IMR-90 (cell line): ENCODE results near the gene WDR3. TPM values are rescaled to one million over a fixed set of nuclear protein-coding genes. Genes with fewer than 3 reads are reported as not detected.

Experiments
- ATAC-seq: fragments of 200-7000 bp; cut with Tn5 transposase; 2 replicates; pipeline ENCODE4 v1.9.1; 2020; ENCODE audit warnings: low read depth, mild to moderate bottlenecking, moderate library complexity
- BruUV-seq: library from RNA; stranded (reverse); fragments of 400-500 nt; replicated peaks from 2 replicates; lab custom pipeline; 2021; lab: Mats Ljungman, UMichigan
- CTCF ChIA-PET: fragments of 300-600 bp; formaldehyde crosslinking; extraction: SDS; loops from one replicate; lab custom pipeline; 2021; ENCODE audit warnings: antibody characterized with exemption; lab: Yijun Ruan, JAX
- POLR2A ChIA-PET: fragments of 300-600 bp; sonication (Branson Sonifier 250); formaldehyde crosslinking; loops from one replicate; lab custom pipeline; 2022; ENCODE audit warnings: antibody characterized with exemption; ENCODE audit not compliant: unreplicated experiment; lab: Charles Lee
- DNase-seq: peaks from one replicate; pipeline ENCODE4 v3.0.0; 2013
- H2AFZ ChIP-seq: replicated peaks from 2 replicates; pipeline ENCODE3; 2013; ENCODE audit warnings: low read length, mild to moderate bottlenecking; ENCODE audit not compliant: poor library complexity
- H2AK5ac ChIP-seq: 2 replicates; pipeline ENCODE4 v1.6.1; 2013; ENCODE audit warnings: low read depth, low read length, inconsistent platforms
- H2AK9ac ChIP-seq: replicated peaks from 2 replicates; pipeline ENCODE3; 2013; ENCODE audit warnings: mild to moderate bottlenecking, low read depth, low read length, moderate library complexity; ENCODE audit not compliant: poor library complexity
- H2BK120ac ChIP-seq: 2 replicates; pipeline ENCODE4 v1.6.1; 2013; ENCODE audit warnings: low read depth, low read length, inconsistent platforms
- H2BK15ac ChIP-seq: 3 replicates; pipeline ENCODE4 v1.6.1; 2013; ENCODE audit warnings: low read depth, low read length, inconsistent platforms
- H2BK20ac ChIP-seq: 2 replicates; pipeline ENCODE4 v1.6.1; 2013; ENCODE audit warnings: low read depth, mild to moderate bottlenecking, inconsistent platforms, low read length, moderate library complexity
- H2BK5ac ChIP-seq: 2 replicates; pipeline ENCODE4 v1.6.1; 2013; ENCODE audit warnings: mild to moderate bottlenecking, low read depth, low read length, inconsistent platforms; ENCODE audit not compliant: poor library complexity, severe bottlenecking
- H3K14ac ChIP-seq: replicated peaks from 2 replicates; pipeline ENCODE4 v1.6.1; 2013; ENCODE audit warnings: low read depth, low read length, inconsistent platforms
- H3K18ac ChIP-seq: 2 replicates; pipeline ENCODE4 v1.6.1; 2013; ENCODE audit warnings: low read depth, low read length, control low read depth
- H3K23ac ChIP-seq: 2 replicates; pipeline ENCODE4 v1.6.1; 2013; ENCODE audit warnings: low read depth, low read length, inconsistent platforms
- H3K27ac ChIP-seq: 2 replicates; pipeline ENCODE4 v1.5.1; 2013; ENCODE audit warnings: mild to moderate bottlenecking, control low read depth, low read length; ENCODE audit not compliant: insufficient read depth
- H3K27me3 ChIP-seq: 2 replicates; pipeline ENCODE4 v1.6.1; 2013; ENCODE audit warnings: low read length; ENCODE audit not compliant: control insufficient read depth, insufficient read depth
- H3K36me3 ChIP-seq: 2 replicates; pipeline ENCODE4 v1.6.1; 2013; ENCODE audit warnings: low read length, mixed read lengths; ENCODE audit not compliant: control insufficient read depth, insufficient read depth
- H3K4ac ChIP-seq: 2 replicates; pipeline ENCODE4 v1.6.1; 2013; ENCODE audit warnings: low read depth, low read length, inconsistent platforms
- H3K4me1 ChIP-seq: 2 replicates; pipeline ENCODE4 v1.6.1; 2013; ENCODE audit warnings: low read length, mixed read lengths; ENCODE audit not compliant: control insufficient read depth, insufficient read depth
- H3K4me2 ChIP-seq: 2 replicates; pipeline ENCODE4 v1.6.1; 2013; ENCODE audit warnings: low read depth, mild to moderate bottlenecking, control low read depth, low read length, moderate library complexity
- H3K4me3 ChIP-seq: 2 replicates; pipeline ENCODE4 v1.5.1; 2013; ENCODE audit warnings: low read depth, mild to moderate bottlenecking, control low read depth, low read length, moderate library complexity; ENCODE audit not compliant: insufficient read depth
- H3K56ac ChIP-seq: 2 replicates; pipeline ENCODE4 v1.6.1; 2013; ENCODE audit warnings: low read length, inconsistent platforms; ENCODE audit not compliant: insufficient read depth; ENCODE audit errors: extremely low read depth
- H3K79me1 ChIP-seq, 2 experiments: 2 replicates each; pipeline ENCODE4 v1.6.1; 2013; ENCODE audit warnings: low read length in 2 of 2, inconsistent platforms in 1 of 2, low read depth in 1 of 2
- H3K9ac ChIP-seq: 2 replicates; pipeline ENCODE4 v1.6.1; 2013; ENCODE audit warnings: low read depth, low read length, control low read depth
- H3K9me1 ChIP-seq: 2 replicates; pipeline ENCODE4 v1.6.1; 2013; ENCODE audit warnings: low read length, inconsistent platforms; ENCODE audit not compliant: insufficient read depth
- H3K9me3 ChIP-seq: 2 replicates; pipeline ENCODE4 v1.6.1; 2013; ENCODE audit warnings: low read length; ENCODE audit not compliant: control insufficient read depth, insufficient read depth
- H4K20me1 ChIP-seq: 2 replicates; pipeline ENCODE4 v1.6.1; 2013; ENCODE audit warnings: low read length, inconsistent platforms; ENCODE audit not compliant: insufficient read depth
- H4K5ac ChIP-seq: 2 replicates; pipeline ENCODE4 v1.6.1; 2013; ENCODE audit warnings: mild to moderate bottlenecking, low read depth, low read length, control low read depth
- H4K8ac ChIP-seq, 2 experiments: 2 replicates each; pipeline ENCODE4 v1.6.1; 2013; ENCODE audit warnings: low read depth in 2 of 2, low read length in 2 of 2, control low read depth in 1 of 2, inconsistent platforms in 1 of 2
- H4K91ac ChIP-seq: 2 replicates; pipeline ENCODE4 v1.6.1; 2013; ENCODE audit warnings: low read depth, low read length, inconsistent platforms; ENCODE audit not compliant: insufficient read depth
- RFX5 ChIP-seq: IDR thresholded peaks from 2 replicates; pipeline ENCODE4 v1.8.0; 2012; ENCODE audit warnings: low read depth, mild to moderate bottlenecking, low read length, moderate library complexity
- WGBS, 2 experiments: methylation state at CpG; one replicate each; pipeline versions ENCODE4 v1.1.5 to v1.1.7; 2013; ENCODE audit warnings: missing lambda C conversion rate in 2 of 2; ENCODE audit not compliant: insufficient read length in 1 of 2; ENCODE audit errors: extremely low coverage in 2 of 2; 5-methylcytosine and 5-hydroxymethylcytosine counted together
- dilution Hi-C: fragments of 300-500 bp; cut with HindIII; formaldehyde crosslinking; loops from one replicate; pipeline ENCODE4 v1.14.3; 2018; ENCODE audit warnings: low sequenced_read_pairs; ENCODE audit not compliant: unreplicated experiment
- in situ Hi-C: fragments of 300-500 bp; cut with MboI; formaldehyde crosslinking; loops from 3 replicates; pipeline ENCODE4 v1.14.3; 2019; ENCODE audit warnings: low sequenced_read_pairs, inconsistent platforms, mixed read lengths
- intact Hi-C: fragments of 100-400 bp; cut with micrococcal nuclease; formaldehyde crosslinking; loops from 2 replicates; pipeline ENCODE4 v1.10.0; 2022
- polyA plus RNA-seq, 3 experiments: library from polyadenylated mRNA; depleted of rRNA; stranded (reverse); fragments of >200 nt; gene quantifications; 2 replicates each; pipeline ENCODE4 v1.2.3, GENCODE V29; 2012; ENCODE audit warnings: low replicate concordance in 1 of 3
- total RNA-seq: library from RNA; depleted of rRNA; stranded (reverse); fragments of >200 nt; gene quantifications from 2 replicates; pipeline ENCODE4 v1.2.3, GENCODE V29; 2012

Gene WDR3
- total and polyA plus RNA-seq, 2 of the 4 experiments (the other 2 are of a cell fraction) = 16.7 to 88.5 TPM

DNA sequence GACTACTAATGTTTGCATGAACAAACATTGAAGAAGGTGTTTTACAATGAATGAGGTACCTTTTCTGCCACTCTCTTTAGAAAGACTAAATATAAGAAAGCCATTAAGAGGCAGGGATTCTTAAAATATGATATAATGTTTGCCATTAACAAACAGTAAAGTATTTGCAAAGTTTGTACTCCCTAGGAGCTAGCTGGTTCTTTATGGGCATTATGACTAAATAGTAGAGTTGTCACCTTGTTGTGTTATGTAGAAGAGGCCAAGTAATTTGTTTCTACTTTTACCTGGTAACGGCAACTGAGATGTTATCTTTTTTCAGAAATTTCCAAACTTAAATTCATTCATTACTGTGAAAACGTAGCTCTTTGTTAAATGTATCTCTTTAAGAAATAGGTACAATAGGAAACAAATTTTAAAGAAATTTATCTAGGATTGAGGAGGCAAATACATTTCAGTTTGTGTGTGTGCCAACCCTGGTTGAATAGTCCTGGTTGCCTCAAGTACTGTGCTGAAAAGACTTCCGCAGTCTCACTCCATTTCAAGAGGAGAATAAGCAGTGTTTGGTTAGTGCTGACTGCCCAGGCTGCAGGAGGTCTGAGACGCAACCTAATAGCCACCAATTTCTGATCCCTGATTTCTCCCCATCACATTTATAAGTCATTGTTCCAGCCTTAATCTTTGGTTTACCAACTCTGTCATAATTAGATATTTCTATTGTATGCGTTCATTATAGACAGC is 52.1 kb downstream of the WDR3 start:
- Histone ChIP-seq H4K20me1 (no peaks in the 10 kb centered on the region), H4K5ac (no peak overlapping the region), H3K4me1 (no peaks in the 10 kb centered on the region), H3K14ac (no peak overlapping the region), H3K23ac (no peak overlapping the region), H3K27ac (no peak overlapping the region), H2BK5ac (no peak overlapping the region), H2BK120ac (no peak overlapping the region), H2BK15ac (no peak overlapping the region), H3K4ac (no peak overlapping the region), H3K36me3 (no peaks in the 10 kb centered on the region), H4K8ac (no peak overlapping the region), H4K91ac (no peak overlapping the region), H3K18ac (no peak overlapping the region), H3K9me1 (no peaks in the 10 kb centered on the region; the same call in 1 of the 2 replicates), H3K9ac (no peak overlapping the region), H3K27me3 (peaks cover 3% of the 10 kb centered on the region), H2AFZ (no peak overlapping the region), H3K9me3 (no peaks in the 10 kb centered on the region), H2BK20ac (no peak overlapping the region), H2AK9ac (no peak overlapping the region), H3K79me1 (no peaks in the 10 kb centered on the region), H3K4me2 (no peak overlapping the region), H2AK5ac (no peak overlapping the region), H3K4me3 (no peak overlapping the region), H3K56ac (no peak overlapping the region)
- in situ Hi-C loops = no loop called here
- TF ChIP-seq RFX5 = no peak
- dilution Hi-C loops = no loop called here
- DNase-seq (no peak), ATAC-seq (no peak)
- BruUV-seq = no TSS peak
- POLR2A ChIA-PET = no interaction called here
- WGBS, 2 experiments = no CpG with 5 or more reads among the region's 5 CpGs
- CTCF ChIA-PET = interaction anchor here (0.6 kb wide), 2 partner anchors 11 to 14 kb away, joined by 3 to 6 read pairs; no protein-coding TSS in a partner anchor
- intact Hi-C loops = no loop called here
